ENCODE data around the gene NUDCD2. TPM values are rescaled to one million over a fixed set of nuclear protein-coding genes. Genes with fewer than 3 reads are reported as not detected.

The NUDCD2 gene
- 6.6 and 7.6 TPM in 2 replicates for total RNA-seq

GRCh38 chr5:163459819-163460561, at the start of gene NUDCD2:
Gene NUDCD2, minus strand, starts transcription at chr5:163460102. Its CDS starts 52 bp downstream, at chr5:163460050.

GRCh38 chr5:163505368-163506094, 45.6 kb upstream of the NUDCD2 start, which contains the start of gene MAT2B:
Gene MAT2B, plus strand, starts transcription at chr5:163505619. Its CDS starts 68 bp downstream, at chr5:163505687.

GRCh38 chr5:163460562-163461171, 765 bp upstream of the NUDCD2 start, which contains the start of gene HMMR:
Gene HMMR, plus strand, starts transcription at chr5:163460632. Its CDS starts 61 bp downstream, at chr5:163460693.

GRCh38 chr5:163437309-163438182, 22.4 kb downstream of the NUDCD2 start, which contains the start of gene CCNG1:
Gene CCNG1, plus strand, starts transcription at chr5:163437595. Its CDS starts 1,662 bp downstream, at chr5:163439257.

Small RNA genes within 50 kb of the gene (small RNA-seq; reads per million reads assigned to genes)
- gene AC008723.1: not detected

Other genes with a start within 250 kb of the NUDCD2 start
- 295 and 321 TPM in 2 replicates for gene CCNG1, start 22.5 kb downstream of the NUDCD2 start, total RNA-seq
- gene HMMR, start 530 bp upstream of the NUDCD2 start, total RNA-seq: 44.8 and 60.4 TPM in 2 replicates
- gene MAT2B, start 45.5 kb upstream of the NUDCD2 start, total RNA-seq: 37.5 and 46.9 TPM in 2 replicates

Data from subcutaneous preadipocyte (primary cell).